ENCODE data around the gene ARRDC4. TPM values are rescaled to one million over a fixed set of nuclear protein-coding genes. Genes with fewer than 3 reads are reported as not detected.

Gene ARRDC4
- total RNA-seq, 4 donors from 2014 or later: 10.2 to 45.1 (median 25.0) TPM

DNA sequence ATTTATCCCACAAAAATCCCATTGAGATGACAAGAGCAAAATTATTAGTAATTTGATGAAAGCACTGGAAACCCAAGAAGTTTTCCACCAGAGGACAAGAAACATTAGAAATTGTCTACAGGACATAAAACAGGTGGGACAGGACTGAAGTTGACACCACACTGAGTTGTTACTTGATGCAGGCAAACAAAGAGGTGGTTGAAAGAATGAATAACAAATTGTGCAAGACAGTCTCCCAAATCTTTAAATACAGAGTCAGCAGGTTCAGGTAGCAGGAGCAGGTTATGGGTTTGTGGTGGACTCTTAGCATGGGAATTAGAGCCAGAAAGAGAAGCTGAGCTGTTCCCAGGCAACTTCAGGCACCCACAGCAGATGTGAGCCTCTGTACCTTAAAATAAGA is 30.3 kb upstream of the ARRDC4 start:
- Histone ChIP-seq H3K36me3 (no peaks in the 10 kb centered on the region), H3K9me3 (no peaks in the 10 kb centered on the region), H3K27me3 (no peaks in the 10 kb centered on the region), H3K4me3 (no peak overlapping the region), H3K27ac (no peak overlapping the region), H3K4me1 (no peaks in the 10 kb centered on the region)
- intact Hi-C loops (cut with DNase I; ENCODE audit: low total_unique reads): no loop called here
- no peak for TF ChIP-seq POLR2A (IDR thresholded peaks at IDR 0.05)
- TF ChIP-seq, protein P1, sequence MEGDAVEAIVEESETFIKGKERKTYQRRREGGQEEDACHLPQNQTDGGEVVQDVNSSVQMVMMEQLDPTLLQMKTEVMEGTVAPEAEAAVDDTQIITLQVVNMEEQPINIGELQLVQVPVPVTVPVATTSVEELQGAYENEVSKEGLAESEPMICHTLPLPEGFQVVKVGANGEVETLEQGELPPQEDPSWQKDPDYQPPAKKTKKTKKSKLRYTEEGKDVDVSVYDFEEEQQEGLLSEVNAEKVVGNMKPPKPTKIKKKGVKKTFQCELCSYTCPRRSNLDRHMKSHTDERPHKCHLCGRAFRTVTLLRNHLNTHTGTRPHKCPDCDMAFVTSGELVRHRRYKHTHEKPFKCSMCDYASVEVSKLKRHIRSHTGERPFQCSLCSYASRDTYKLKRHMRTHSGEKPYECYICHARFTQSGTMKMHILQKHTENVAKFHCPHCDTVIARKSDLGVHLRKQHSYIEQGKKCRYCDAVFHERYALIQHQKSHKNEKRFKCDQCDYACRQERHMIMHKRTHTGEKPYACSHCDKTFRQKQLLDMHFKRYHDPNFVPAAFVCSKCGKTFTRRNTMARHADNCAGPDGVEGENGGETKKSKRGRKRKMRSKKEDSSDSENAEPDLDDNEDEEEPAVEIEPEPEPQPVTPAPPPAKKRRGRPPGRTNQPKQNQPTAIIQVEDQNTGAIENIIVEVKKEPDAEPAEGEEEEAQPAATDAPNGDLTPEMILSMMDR (IDR thresholded peaks at IDR 0.05): no peak
- DNase-seq: no peak

DNA sequence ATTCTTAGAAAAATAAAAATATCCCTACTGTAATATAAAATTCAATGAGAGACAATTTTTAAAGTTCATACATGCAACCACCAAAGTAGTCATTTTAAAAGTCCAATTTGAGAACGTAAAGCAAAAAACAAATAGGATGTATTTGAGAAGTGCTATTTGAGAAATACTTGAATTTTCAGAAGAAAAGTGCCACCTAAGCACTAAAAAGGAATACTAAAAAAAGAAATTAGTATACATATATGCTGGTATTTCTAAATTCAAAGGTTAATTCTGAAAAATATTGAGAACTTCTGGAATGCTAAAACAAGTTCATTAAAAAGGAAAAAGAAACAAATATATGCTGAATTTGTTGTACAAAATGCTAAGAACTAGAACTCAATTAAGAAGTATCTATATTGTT is 29.2 kb upstream of the ARRDC4 start:
- no peaks in the 10 kb centered on the region for H3K4me1 ChIP-seq
- H3K27ac ChIP-seq: no peak overlapping the region
- no peaks in the 10 kb centered on the region for H3K36me3 ChIP-seq
- intact Hi-C loops (cut with DNase I; ENCODE audit: low total_unique reads): no loop called here
- no peaks in the 10 kb centered on the region for H3K9me3 ChIP-seq
- no peak for TF ChIP-seq POLR2A (IDR thresholded peaks at IDR 0.05)
- TF ChIP-seq, protein P1 (IDR thresholded peaks at IDR 0.05): no peak
- no peak overlapping the region for H3K4me3 ChIP-seq
- H3K27me3 ChIP-seq: no peaks in the 10 kb centered on the region
- no peak for DNase-seq

DNA sequence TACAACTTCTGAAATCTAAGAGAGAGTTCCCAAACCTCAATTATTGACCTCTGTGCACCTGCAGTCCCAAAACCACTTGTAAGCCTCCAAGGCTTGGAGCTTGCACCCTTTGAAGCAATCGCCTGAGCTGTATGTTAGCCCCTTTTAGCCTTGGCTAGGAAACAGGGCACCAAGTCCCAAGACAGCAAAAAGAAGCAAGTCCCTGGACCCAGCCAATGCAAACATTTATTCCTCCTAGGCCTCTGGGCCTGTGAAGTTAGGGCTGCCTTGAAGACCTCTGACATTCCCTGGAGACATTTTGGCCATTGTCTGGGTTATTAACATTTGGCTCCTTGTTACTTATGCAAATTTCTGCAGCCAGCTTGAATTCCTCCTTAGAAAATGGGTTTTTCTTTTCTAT is 26.9 kb upstream of the ARRDC4 start:
- H3K27ac ChIP-seq: no peak overlapping the region
- no peaks in the 10 kb centered on the region for H3K9me3 ChIP-seq
- intact Hi-C loops (cut with DNase I; ENCODE audit: low total_unique reads): no loop called here
- H3K27me3 ChIP-seq: no peaks in the 10 kb centered on the region
- no peak overlapping the region for H3K4me3 ChIP-seq
- TF ChIP-seq, protein P1 (IDR thresholded peaks at IDR 0.05): no peak
- TF ChIP-seq POLR2A (IDR thresholded peaks at IDR 0.05): no peak
- DNase-seq: no peak
- H3K4me1 ChIP-seq: no peaks in the 10 kb centered on the region
- H3K36me3 ChIP-seq: no peaks in the 10 kb centered on the region

DNA sequence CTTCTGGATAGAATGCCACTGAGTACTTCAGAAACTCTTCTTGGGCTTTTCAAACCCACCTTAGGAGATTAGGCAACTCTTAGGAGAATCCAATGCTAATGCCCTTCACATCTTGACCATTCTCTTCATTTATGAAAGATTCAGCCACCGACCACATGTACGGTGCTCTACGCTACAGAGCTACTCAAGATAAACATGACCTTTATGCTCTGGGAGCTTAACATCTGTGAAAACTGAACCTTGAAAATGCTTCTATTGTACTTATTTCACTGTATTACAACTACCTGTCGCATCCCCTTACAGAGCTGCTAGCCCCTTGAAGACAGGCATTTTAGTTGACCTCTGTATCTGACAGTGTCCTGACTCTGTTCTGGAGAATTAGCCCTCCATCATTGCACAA is 19.5 kb upstream of the ARRDC4 start:
- DNase-seq: no peak
- TF ChIP-seq, protein P1 (IDR thresholded peaks at IDR 0.05): no peak
- no peak for TF ChIP-seq POLR2A (IDR thresholded peaks at IDR 0.05)

DNA sequence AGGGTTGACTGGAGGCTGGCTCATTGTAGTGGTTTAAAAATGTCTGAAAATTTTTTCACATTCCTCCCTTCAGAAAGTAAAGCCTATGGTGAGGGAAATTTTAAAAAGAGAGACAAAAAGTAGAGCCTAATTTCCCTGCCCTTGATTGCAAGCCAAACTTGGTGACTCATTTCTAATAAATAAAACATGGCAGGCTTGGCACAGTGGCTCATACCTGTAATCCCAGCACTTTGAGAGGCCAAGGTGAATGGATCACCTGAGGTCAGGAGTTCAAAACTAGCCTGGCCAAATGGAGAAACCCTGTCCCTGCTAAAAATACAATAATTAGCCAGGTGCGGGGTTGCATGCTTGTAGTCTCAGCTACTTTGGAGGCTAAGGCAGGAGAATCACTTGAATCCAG is 18.9 kb upstream of the ARRDC4 start:
- no peak for DNase-seq

More for the DNA sequence above, 19.5 kb upstream of the ARRDC4 start:
- Histone ChIP-seq H3K36me3 (no peaks in the 10 kb centered on the region), H3K9me3 (no peaks in the 10 kb centered on the region), H3K27me3 (no peaks in the 10 kb centered on the region), H3K27ac (no peak overlapping the region), H3K4me3 (no peak overlapping the region), H3K4me1 (no peaks in the 10 kb centered on the region)
- intact Hi-C loops (cut with DNase I; ENCODE audit: low total_unique reads): no loop called here

More for the DNA sequence above, 18.9 kb upstream of the ARRDC4 start:
- intact Hi-C loops (cut with DNase I; ENCODE audit: low total_unique reads): no loop called here
- Histone ChIP-seq H3K9me3 (no peaks in the 10 kb centered on the region), H3K27ac (no peak overlapping the region), H3K36me3 (no peaks in the 10 kb centered on the region), H3K27me3 (no peaks in the 10 kb centered on the region), H3K4me1 (no peaks in the 10 kb centered on the region), H3K4me3 (no peak overlapping the region)
- no peak for TF ChIP-seq POLR2A (IDR thresholded peaks at IDR 0.05)
- TF ChIP-seq, protein P1 (IDR thresholded peaks at IDR 0.05): no peak

All from uterus (tissue), 4 donors.